B cell (primary cell): ENCODE data around the gene PTH1R.

Experiments used
- CTCF ChIP-seq: fragments of 200-600 bp; IDR thresholded peaks from one replicate; pipeline ENCODE4 v1.8.0; 2022; ENCODE audit warnings: antibody characterized with exemption, mild to moderate bottlenecking
- EZH2 ChIP-seq: IDR thresholded peaks from 2 replicates; pipeline ENCODE4 v1.6.1; 2012; ENCODE audit warnings: borderline replicate concordance, low read depth, mild to moderate bottlenecking, moderate library complexity, low read length; ENCODE audit not compliant: insufficient read depth, poor library complexity, severe bottlenecking

- TF ChIP-seq CTCF (peak; percentile 80), EZH2 (no peak)
Observed at GRCh38 chr3:46866720-46867549, 10.6 kb upstream of the PTH1R start.
